ENCODE measurements around the gene GH1. TPM values are rescaled to one million over a fixed set of nuclear protein-coding genes. Genes with fewer than 3 reads are reported as not detected.

GH1 gene
- total and polyA plus RNA-seq, 9 of the 15 experiments (the other 6 are each of a cell fraction or from before 2014, with no cell fraction given), result not detected

GRCh38 chr17:63950940-63951907 lies 32.6 kb upstream of the GH1 start:
- Histone ChIP-seq H4K20me1 (replicated peaks; ENCODE audit: control insufficient read depth, insufficient read depth, low read length) (0 out of 2 replicates have a peak, but pooled peaks cover 8% of the 10 kb centered on the region), H3K79me2 (ENCODE audit: control insufficient read depth, insufficient read depth, low read length) (no peaks in the 10 kb centered on the region), H3K4me2 (ENCODE audit: insufficient read depth, low read length) (no peak overlapping the region), H3K9me3 (replicated peaks; ENCODE audit: control insufficient read depth, insufficient read depth, low read depth, low read length) (no peaks in the 10 kb centered on the region), H3K4me1 (replicated peaks in 1 of 2; ENCODE audit: control insufficient read depth in 2 of 2, insufficient read depth in 2 of 2, low read length in 2 of 2) (peaks cover 3 to 17% of the 10 kb centered on the region in 2 experiments; a peak in 2 of 5 replicates), H3K27me3 (ENCODE audit: control insufficient read depth in 2 of 2, insufficient read depth in 2 of 2, low read length in 2 of 2) (peaks cover 16 to 52% of the 10 kb centered on the region in 2 experiments; a peak in 4 of 5 replicates), H3K9ac (ENCODE audit: insufficient read depth in 1 of 2, low read depth in 2 of 2, low read length in 2 of 2) (no peak overlapping the region), H3K9me1 (ENCODE audit: control insufficient read depth, insufficient read depth, low read length) (no peaks in the 10 kb centered on the region), H3K4me3 (no peak overlapping the region), H2AFZ (ENCODE audit: low read depth, low read length) (no peak overlapping the region), H3K27ac (ENCODE audit: extremely low read depth, low read depth, low read length) (no peak overlapping the region), H3K36me3 (ENCODE audit: control insufficient read depth, insufficient read depth, low read length) (no peaks in the 10 kb centered on the region)
- 18% methylated on average over 27 of the region's 29 CpGs for WGBS (ENCODE audit: insufficient coverage, low coverage, missing lambda C conversion rate)
- BruUV-seq (replicated peaks), result no TSS peak
- ChIA-PET CTCF (ENCODE audit: low intra/inter-chr PET ratio) (interaction anchor here (0.5 kb wide), 1 partner anchor 40 kb away, joined by 3 read pairs; no protein-coding TSS in a partner anchor), POLR2A (interaction anchor here (0.7 kb wide), 1 partner anchor 194 kb away, joined by 3 read pairs; no protein-coding TSS in a partner anchor)
- in situ Hi-C loops (cut with MboI) (no loop called here), intact Hi-C loops (cut with micrococcal nuclease) (no loop called here)
- DNase-seq (ENCODE audit: extremely low read depth in 1 of 4, low spot score in 3 of 4) (peak; percentile 34 to 45 (median 42)), FAIRE-seq (no peak), ATAC-seq (peak; percentile 29; the same call in 2 of the 3 replicates)
- no peak for TF ChIP-seq XRCC3 (IDR thresholded peaks at IDR 0.05)
- peak; percentile 60 for TF ChIP-seq POLR2G (IDR thresholded peaks at IDR 0.05; ENCODE audit: low read depth, low read length)
- TF ChIP-seq SUPT5H (IDR thresholded peaks at IDR 0.05), result no peak
- TF ChIP-seq ZNF146 (CRISPR knock-in tag; IDR thresholded peaks at IDR 0.05; ENCODE audit: unreplicated experiment), result no peak
- no peak for TF ChIP-seq ZNF197 (CRISPR knock-in tag; IDR thresholded peaks at IDR 0.05; ENCODE audit: low read depth)
- TF ChIP-seq KDM5B (IDR thresholded peaks at IDR 0.05; ENCODE audit: insufficient replicate concordance, low read depth, low read length), result no peak
- TF ChIP-seq E2F6 (IDR thresholded peaks at IDR 0.05; ENCODE audit: borderline replicate concordance in 1 of 2, extremely low read depth in 1 of 2, insufficient read depth in 1 of 2, insufficient read length in 1 of 2, low read depth in 1 of 2, low read length in 1 of 2, poor library complexity in 1 of 2, severe bottlenecking in 1 of 2), result no peak
- TF ChIP-seq ZNF282 (CRISPR knock-in tag; IDR thresholded peaks at IDR 0.05), result no peak
- TF ChIP-seq ZHX1 (conservative IDR thresholded peaks at IDR 0.05; ENCODE audit: low read length), result no peak
- no peak for TF ChIP-seq ZNF212 (CRISPR knock-in tag; IDR thresholded peaks at IDR 0.05)
- TF ChIP-seq NELFE (IDR thresholded peaks at IDR 0.05; ENCODE audit: insufficient read depth, insufficient read length), result no peak
- no peak for TF ChIP-seq ZNF668 (CRISPR knock-in tag; IDR thresholded peaks at IDR 0.05)
- TF ChIP-seq SMC3 (conservative IDR thresholded peaks at IDR 0.05; ENCODE audit: insufficient read depth, low read depth, low read length), result 0 out of 2 replicates have a peak, but pooled peaks have one; percentile 16

All from K562 (cell line).